Measurements from ENCODE around the gene CORO1C. TPM values are rescaled to one million over a fixed set of nuclear protein-coding genes. Genes with fewer than 3 reads are reported as not detected.

CORO1C gene
- total and polyA plus RNA-seq, 9 of the 15 experiments (the other 6 are each of a cell fraction or from before 2014, with no cell fraction given) = 55.2 to 280 (median 150) TPM

- TF ChIP-seq TOE1 (IDR thresholded peaks at IDR 0.05; ENCODE audit: borderline replicate concordance) = no peak
- no peak for TF ChIP-seq TOE1 (CRISPR knock-in tag; IDR thresholded peaks at IDR 0.05; ENCODE audit: borderline replicate concordance, low read depth)
- TF ChIP-seq, protein P1, sequence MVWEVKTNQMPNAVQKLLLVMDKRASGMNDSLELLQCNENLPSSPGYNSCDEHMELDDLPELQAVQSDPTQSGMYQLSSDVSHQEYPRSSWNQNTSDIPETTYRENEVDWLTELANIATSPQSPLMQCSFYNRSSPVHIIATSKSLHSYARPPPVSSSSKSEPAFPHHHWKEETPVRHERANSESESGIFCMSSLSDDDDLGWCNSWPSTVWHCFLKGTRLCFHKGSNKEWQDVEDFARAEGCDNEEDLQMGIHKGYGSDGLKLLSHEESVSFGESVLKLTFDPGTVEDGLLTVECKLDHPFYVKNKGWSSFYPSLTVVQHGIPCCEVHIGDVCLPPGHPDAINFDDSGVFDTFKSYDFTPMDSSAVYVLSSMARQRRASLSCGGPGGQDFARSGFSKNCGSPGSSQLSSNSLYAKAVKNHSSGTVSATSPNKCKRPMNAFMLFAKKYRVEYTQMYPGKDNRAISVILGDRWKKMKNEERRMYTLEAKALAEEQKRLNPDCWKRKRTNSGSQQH (CRISPR knock-in tag; IDR thresholded peaks at IDR 0.05) = no peak
- TF ChIP-seq CEBPB (tag; IDR thresholded peaks at IDR 0.05) = peak; percentile 94
- TF ChIP-seq SNRNP70 (optimal IDR thresholded peaks at IDR 0.05; ENCODE audit: low read depth, low read length) = no peak
- TF ChIP-seq CEBPG (CRISPR knock-in tag; IDR thresholded peaks at IDR 0.05) = no peak
- TF ChIP-seq CEBPG (tag; conservative IDR thresholded peaks at IDR 0.05 in 1 of 2, IDR thresholded peaks at IDR 0.05 in 1 of 2) = peak; percentile 73 to 92
- TF ChIP-seq ELF2 (CRISPR knock-in tag; IDR thresholded peaks at IDR 0.05) = no peak
- no peak for TF ChIP-seq PHB2 (IDR thresholded peaks at IDR 0.05; ENCODE audit: low read depth)
- no peak for TF ChIP-seq HMG20B (CRISPR knock-in tag; IDR thresholded peaks at IDR 0.05)
- no peak for TF ChIP-seq KAT7 (CRISPR knock-in tag; IDR thresholded peaks at IDR 0.05; ENCODE audit: borderline replicate concordance)
- TF ChIP-seq JUNB (CRISPR knock-in tag; conservative IDR thresholded peaks at IDR 0.05) = no peak
- no peak for TF ChIP-seq ILK (tag; IDR thresholded peaks at IDR 0.05; ENCODE audit: borderline replicate concordance, low read depth)
- TF ChIP-seq, protein P2, sequence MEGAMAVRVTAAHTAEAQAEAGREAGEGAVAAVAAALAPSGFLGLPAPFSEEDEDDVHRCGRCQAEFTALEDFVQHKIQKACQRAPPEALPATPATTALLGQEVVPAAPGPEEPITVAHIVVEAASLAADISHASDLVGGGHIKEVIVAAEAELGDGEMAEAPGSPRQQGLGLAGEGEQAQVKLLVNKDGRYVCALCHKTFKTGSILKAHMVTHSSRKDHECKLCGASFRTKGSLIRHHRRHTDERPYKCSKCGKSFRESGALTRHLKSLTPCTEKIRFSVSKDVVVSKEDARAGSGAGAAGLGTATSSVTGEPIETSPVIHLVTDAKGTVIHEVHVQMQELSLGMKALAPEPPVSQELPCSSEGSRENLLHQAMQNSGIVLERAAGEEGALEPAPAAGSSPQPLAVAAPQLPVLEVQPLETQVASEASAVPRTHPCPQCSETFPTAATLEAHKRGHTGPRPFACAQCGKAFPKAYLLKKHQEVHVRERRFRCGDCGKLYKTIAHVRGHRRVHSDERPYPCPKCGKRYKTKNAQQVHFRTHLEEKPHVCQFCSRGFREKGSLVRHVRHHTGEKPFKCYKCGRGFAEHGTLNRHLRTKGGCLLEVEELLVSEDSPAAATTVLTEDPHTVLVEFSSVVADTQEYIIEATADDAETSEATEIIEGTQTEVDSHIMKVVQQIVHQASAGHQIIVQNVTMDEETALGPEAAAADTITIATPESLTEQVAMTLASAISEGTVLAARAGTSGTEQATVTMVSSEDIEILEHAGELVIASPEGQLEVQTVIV (CRISPR knock-in tag; IDR thresholded peaks at IDR 0.05; ENCODE audit: borderline replicate concordance) = no peak
- TF ChIP-seq, protein P3, sequence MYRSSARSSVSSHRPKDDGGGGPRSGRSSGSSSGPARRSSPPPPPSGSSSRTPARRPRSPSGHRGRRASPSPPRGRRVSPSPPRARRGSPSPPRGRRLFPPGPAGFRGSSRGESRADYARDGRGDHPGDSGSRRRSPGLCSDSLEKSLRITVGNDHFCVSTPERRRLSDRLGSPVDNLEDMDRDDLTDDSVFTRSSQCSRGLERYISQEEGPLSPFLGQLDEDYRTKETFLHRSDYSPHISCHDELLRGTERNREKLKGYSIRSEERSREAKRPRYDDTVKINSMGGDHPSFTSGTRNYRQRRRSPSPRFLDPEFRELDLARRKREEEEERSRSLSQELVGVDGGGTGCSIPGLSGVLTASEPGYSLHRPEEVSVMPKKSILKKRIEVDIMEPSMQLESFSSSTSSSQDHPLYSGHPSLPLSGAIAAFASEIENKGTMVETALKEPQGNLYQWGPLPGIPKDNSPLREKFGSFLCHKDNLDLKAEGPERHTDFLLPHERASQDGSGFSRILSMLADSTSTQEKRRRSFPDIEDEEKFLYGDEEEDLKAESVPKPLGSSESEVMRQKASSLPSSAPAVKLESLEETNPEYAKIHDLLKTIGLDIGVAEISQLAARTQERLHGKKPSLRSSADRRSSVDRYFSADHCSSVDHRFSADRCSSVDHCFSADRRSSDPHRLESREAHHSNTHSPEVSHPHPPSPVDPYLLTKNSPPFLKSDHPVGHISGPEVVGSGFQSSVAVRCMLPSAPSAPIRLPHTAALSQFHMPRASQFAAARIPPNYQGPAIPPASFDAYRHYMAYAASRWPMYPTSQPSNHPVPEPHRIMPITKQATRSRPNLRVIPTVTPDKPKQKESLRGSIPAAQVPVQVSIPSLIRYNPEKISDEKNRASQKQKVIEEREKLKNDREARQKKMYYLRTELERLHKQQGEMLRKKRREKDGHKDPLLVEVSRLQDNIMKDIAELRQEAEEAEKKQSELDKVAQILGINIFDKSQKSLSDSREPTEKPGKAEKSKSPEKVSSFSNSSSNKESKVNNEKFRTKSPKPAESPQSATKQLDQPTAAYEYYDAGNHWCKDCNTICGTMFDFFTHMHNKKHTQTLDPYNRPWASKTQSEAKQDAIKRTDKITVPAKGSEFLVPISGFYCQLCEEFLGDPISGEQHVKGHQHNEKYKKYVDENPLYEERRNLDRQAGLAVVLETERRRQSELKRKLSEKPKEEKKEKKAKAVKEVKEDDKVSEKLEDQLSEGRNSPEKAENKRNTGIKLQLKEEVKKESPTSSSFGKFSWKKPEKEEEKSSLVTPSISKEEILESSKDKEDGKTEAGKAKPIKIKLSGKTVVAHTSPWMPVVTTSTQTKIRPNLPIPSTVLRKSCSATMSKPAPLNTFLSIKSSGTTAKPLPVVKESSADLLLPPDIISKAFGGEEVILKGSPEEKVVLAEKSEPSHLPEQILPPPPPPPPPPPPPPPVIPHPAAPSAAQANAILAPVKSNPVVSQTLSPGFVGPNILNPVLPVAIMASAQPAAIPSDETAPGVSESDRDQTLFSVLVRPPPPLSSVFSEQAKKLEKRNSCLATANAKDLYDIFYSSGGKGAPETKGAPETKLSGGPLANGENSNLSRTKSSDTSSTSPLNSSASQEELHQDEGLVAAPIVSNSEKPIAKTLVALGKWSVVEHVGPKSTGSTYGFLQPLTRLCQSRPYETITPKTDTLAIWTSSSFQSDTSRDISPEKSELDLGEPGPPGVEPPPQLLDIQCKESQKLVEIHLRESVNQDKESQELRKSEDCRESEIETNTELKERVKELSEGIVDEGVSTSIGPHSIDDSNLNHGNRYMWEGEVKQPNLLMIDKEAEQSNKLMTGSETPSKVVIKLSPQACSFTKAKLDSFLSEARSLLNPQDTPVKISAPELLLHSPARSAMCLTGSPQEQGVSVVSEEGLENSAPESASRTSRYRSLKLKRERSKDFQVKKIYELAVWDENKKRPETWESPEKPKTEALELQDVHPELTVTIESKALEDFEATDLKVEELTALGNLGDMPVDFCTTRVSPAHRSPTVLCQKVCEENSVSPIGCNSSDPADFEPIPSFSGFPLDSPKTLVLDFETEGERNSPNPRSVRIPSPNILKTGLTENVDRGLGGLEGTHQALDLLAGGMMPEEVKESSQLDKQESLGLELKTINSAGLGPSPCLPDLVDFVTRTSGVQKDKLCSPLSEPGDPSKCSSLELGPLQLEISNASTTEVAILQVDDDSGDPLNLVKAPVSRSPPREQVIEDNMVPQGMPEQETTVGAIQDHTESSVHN (IDR thresholded peaks at IDR 0.05; ENCODE audit: borderline replicate concordance in 1 of 2, low read depth in 1 of 2) = no peak
Measured at GRCh38 chr12:108696111-108696995, 35.0 kb downstream of the CORO1C start (continued).
